HG03432 (cell line): ENCODE results near the gene CNPY4.

ENCODE experiments used
- ATAC-seq: cut with Tn5 transposase; IDR thresholded peaks from one replicate; pipeline ENCODE4 v1.9.1; 2021; ENCODE audit warnings: mild to moderate bottlenecking, moderate library complexity; ENCODE audit not compliant: unreplicated experiment

The CNPY4 gene, protein sequence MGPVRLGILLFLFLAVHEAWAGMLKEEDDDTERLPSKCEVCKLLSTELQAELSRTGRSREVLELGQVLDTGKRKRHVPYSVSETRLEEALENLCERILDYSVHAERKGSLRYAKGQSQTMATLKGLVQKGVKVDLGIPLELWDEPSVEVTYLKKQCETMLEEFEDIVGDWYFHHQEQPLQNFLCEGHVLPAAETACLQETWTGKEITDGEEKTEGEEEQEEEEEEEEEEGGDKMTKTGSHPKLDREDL

DNA sequence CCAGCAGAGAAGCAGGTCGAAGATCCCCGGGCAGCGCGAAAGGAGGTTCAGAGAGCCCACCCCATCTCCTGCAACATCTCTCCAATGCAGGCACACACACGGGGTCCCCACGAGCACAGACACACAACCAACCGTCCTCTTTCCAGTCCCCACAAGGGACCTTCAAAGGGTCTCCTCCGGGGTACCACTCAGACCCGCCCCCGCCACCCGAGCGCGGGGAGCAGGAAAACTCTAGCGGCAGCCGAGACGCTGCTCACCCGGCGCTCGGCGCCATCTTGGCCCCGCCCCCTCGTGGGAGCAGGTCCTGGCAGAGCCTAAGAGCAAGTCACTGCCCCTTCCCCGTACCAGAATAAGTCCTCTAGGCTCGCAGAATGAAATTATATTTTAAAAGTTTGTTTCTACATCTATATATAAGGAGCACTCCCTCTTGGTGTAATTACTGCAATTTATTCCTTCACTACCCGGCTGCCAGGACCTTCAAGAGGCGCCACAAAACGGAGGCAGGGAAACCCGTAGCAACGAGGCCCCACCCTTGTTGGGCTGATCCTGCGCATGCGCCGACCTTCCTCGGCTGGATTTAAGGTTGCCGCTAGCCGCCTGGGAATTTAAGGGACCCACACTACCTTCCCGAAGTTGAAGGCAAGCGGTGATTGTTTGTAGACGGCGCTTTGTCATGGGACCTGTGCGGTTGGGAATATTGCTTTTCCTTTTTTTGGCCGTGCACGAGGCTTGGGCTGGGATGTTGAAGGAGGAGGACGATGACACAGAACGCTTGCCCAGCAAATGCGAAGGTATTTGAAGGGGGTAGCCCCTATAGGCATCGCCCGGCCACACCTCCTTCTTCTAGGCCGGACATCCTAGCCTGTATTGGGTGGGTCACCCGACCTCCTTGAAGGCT, at the start of gene CNPY4, which contains the start of gene TAF6:
Gene CNPY4, plus strand, starts transcription at position 563 of the 898 bp plus-strand sequence. Its CDS starts 111 bp downstream, at position 674.
Gene TAF6, minus strand, starts transcription at position 287 of the 898 bp plus-strand sequence. CDS start 5,149 bp downstream, outside the sequence.
- peak; percentile 74 for ATAC-seq

DNA sequence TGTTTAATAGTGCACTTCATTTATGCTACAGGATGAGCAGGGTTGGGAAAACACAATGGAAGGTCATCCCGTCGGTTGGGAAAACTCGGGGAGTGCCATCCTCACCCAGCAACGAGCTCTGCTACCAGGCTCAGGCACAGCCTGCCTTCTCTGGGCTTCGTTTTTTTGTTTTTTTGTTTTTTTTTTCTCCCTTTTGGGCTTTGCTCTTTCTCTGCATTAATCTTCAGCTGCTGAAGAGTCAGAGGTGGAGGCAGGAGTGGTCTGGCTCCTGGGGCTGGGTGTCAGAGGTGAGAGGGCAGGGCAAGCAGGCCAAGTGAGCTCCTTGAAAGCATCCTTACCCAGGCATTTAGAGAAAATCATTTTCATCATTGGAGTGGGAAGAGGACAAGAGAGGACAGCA, 49.4 kb upstream of the CNPY4 start:
- ATAC-seq = no peak

DNA sequence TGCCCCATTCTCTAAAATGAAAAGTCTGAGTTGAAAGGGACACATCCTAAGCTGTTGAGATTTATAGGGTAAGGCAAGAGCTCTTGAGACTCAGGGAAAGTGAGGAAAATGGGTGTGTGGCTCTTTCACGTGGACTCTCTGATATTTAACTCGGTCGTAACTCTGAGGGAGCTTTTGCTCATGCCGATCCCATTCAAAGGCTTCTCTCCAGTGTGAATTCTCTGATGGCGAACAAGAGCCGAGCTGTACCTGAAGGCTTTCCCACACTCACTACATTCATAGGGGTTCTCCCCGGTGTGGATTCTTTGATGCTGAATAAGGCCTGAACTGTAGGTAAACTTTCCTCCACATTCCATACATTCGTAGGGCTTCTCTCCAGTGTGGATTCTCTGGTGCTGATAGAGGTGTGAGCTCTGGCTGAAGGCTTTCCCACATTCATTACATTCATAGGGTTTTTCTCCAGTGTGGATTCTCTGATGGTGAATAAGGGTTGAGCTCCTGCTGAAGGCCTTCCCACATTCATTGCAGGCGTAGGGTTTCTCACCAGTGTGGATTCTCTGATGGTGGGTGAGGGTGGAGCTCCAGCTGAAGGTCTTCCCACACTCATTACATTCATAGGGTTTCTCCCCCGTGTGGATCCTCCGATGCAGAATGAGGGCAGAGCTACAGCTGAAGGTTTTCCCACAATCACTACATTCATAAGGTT, 48.3 kb upstream of the CNPY4 start:
- no peak for ATAC-seq

DNA sequence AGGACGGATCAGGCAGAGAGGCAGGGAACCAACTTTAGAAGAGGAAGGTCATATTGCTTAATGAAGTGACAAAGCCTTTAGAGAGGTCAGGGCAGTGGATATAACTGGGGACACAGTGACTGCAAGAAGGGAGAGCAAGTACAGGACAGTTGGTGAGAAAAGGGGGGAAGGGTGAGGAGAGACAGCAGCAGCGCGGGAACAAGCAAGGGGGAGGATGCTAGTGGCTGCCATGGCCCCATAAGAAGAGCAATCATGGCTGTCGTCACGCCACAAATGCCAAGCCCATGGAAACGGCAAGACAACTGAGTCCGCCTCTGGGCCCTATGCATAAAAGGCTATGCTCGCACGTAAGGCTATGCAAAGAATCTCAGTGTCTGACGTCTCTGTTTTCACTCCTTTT, 47.0 kb upstream of the CNPY4 start:
- no peak for ATAC-seq

DNA sequence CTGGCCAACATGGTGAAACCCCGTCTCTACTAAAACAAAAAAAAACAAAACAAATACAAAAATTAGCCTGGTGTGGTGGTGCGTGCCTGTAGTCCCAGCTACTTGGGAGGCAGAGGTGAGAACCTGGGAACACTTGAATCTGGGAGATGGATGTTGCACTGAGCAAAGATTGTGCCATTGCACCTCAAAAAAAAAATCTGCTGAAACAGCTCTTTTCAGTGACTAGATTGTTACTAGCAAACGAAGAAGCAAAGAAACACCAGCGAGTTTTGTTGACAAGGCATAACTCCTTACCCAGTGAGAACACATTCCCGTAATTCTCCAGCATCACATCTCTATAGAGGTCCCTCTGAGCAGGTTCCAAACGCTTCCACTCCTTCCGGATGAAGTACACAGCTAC, 44.6 kb upstream of the CNPY4 start:
- no peak for ATAC-seq

DNA sequence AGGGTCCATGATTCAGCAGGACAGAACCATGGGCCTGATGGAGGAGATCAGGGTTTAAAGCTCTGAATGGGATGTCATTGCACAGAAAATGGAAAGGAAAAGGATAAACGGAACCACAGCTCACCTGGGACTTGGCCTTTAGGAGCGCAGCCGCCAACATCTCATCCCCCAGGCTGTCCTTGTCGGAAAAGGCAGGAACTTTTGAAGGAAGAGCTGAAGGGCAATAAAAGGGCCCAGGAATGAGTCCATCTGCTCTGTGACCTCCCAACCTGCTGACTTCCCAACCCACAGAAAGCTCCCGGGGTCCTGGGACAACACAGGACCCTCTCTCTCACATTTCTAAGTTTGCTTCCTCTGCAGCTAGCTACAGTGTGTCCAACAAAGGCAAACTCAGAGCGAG, 44.0 kb upstream of the CNPY4 start:
- ATAC-seq = no peak

DNA sequence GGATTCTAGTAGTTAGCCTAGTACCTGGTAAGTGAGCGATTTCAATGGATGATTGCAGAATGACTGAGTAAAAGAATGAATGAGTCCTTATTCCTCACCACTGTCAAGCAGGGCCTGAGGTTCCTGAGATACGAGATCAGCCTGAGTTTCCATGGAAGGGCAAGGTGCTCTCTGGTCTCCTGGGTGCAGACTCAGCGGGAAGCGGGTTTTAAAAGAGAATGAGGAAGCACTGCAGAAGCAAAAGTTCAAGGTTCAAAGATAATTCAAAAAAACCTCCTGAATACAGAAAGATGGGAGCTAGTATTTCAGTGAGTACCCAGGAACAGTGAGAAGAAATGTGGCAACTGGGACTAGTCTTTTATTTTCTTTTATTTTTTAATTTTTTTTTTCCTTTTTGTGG, 42.2 kb upstream of the CNPY4 start:
- ATAC-seq = no peak

DNA sequence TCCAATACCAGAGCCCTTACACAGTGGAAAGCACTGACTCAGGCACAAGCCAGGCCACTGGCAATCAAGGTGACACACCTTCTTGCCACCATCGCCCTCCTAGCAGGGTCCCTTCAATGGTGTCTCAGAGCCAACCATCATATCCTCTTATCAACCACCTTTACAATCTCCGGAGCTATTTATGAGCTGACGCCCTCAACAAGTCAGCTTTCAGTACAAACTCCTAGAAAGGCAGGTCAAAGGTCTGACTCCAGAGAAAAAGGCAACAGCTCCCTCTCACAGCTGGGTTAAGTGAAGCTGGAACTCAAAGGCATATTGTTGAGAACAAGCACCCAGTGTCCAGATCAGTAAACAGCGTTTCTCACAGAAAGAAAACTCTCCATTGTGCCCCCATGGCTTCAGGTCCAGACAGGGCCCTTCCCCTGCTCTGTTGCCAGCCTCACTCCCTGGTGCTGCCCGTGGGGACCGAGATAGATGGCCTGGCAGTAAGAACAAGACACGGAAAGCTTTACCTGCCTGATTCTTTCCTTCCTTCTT, 40.3 kb upstream of the CNPY4 start:
- no peak for ATAC-seq

DNA sequence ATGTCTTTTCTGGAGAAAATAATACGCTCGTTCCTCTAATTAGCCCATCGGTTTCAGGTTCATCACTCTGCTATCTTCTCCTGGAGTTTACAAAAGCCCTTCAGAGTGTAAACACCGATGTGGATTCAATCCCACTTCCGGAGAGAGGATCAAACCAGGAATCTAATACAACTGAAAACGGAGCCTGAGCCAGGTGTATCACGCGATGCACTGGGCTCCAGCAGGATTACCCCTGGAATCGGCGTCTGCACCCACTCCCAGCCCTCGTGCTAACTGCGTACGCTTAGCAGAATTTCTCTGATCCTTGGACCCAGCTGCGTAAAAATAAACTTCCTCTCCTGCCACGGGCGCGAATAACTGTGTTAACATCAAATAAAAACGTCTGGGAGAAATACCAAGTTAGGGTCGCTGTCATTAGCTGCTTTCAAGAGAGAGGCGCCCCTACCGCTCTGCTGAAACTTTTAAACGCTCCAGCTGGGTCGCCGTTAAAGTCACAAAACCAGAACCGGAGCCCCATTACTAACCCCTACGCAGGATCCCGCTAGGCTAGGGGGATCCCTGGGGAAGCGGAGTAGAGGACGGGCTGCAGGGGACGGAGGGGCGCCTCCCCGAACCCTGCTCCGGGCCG, 38.4 kb upstream of the CNPY4 start:
- no peak for ATAC-seq

DNA sequence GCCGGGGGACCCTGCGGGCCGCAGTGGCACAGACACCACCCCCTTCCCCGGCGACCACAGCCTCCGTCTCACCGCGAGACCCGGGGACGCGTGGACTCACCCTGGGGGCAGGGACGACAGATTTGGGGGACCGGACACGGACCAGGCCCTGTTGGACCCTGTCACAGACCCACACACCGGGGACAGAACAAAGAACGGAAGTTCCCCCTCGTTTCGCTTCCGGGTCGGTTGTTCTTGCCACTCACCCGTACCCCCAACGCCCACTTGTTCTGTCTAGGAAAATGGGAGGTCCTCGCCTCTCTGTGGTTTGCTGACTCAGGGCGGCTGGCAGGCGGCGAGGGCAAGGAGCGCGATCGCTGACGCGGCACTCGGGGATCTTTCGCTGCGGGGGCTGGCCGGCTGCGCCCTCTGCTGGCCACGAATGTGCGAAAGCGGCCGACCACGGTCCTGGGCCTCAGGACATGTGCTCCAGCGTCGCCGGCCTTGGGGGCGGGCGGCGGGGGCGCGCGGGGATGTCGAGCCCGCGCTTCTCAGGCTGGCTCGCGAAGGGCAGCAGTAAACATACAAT, 37.8 kb upstream of the CNPY4 start, which contains the start of gene ZNF3:
Gene ZNF3, minus strand, starts transcription at position 189 of the 568 bp plus-strand sequence. CDS start 4,366 bp downstream, outside the sequence.
- ATAC-seq = peak; percentile 83

DNA sequence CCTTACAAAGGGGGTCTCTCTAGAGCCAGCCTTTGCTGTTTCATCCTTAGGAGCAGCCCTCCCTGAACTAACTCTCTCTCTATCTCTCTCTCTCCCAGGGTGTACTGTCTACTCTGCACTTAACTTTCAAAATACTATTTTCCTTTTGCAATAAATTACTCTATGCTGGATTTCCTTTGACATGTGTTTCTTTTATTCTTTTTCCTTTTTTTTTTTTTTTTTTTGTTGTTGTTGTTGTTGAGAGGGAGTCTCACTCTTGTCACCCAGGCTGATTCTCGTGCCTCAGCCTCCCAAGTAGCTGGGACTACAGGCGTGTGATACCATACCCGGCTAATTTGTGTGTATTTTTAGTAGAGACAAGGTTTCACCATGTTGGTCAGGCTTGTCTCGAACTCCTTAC, 36.5 kb upstream of the CNPY4 start:
- ATAC-seq = no peak

DNA sequence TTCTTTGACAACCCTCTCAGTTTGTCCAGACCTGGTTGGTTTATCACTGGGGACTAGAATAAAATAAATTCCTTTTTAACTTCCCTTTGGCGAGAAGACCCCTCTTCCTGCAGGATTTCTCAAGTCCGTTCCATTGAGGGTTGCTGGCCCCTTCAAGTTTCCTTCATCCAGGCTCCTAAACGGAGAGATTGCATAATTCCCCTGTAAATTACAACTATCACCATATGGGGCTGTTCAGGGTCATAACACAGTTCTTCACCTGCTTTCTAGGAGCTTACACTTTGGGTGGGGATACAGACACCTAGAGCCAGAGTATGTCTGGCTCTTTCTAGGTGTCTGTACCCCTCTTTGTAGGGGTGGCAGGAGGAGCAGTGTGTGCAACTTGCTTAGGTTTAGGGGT, 33.9 kb upstream of the CNPY4 start:
- no peak for ATAC-seq

DNA sequence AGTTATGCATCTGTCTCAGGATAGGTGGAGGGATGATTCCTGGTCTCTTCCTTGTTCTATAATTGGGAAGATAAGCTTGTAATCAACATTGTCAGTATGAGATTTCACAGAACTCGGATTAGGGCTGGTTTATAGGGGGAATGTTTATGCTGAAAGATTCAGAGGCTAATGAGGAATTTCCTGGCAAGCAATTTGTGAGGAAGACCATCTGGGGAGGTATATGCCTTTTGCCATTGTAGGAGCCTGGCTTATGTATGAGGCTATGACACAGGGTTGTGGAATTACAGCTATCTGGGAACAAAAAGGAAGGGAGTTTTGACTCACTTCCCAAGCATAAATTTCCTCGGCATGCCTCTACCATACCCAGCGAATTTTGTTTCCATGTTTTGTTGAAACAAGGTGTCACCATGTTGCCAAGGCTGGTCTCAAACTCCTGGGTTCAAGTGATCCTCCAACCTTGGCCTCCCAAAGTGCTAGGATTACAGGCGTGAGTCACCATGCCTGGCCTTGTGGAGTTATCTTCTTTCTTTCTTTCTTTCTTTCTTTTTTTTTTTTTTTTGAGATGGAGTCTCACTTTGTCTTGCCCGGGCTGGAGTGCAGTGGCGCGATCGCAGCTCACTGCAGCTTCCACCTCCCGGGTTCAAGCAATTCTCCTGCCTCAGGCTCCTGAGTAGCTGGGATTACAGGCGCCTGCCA, 32.2 kb upstream of the CNPY4 start:
- no peak for ATAC-seq

DNA sequence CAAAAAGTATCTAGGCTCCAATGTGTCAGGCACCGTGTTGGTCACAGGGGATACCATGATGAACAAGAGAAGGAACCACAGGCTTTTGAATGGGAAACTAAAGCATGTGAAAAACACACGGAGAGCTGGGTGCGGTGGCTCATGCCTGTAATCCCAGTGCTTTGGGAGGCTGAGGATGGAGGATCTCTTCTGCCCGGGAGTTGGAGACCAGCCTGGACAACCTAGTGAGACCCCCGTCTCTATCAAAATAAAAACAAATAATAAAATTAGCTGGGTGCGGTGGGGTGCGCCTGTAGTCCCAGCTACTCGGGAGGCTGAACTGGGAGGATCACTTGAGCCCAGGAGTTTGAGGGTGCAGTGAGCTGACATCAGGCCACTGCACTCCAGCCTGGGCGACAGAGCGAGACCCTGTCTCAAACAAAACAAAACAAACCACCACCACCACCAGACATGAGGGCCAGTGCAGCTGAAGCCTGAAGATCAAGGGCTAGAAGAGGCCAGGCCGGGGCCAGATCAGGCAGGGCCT, 31.3 kb upstream of the CNPY4 start:
- peak; percentile 22 for ATAC-seq

DNA sequence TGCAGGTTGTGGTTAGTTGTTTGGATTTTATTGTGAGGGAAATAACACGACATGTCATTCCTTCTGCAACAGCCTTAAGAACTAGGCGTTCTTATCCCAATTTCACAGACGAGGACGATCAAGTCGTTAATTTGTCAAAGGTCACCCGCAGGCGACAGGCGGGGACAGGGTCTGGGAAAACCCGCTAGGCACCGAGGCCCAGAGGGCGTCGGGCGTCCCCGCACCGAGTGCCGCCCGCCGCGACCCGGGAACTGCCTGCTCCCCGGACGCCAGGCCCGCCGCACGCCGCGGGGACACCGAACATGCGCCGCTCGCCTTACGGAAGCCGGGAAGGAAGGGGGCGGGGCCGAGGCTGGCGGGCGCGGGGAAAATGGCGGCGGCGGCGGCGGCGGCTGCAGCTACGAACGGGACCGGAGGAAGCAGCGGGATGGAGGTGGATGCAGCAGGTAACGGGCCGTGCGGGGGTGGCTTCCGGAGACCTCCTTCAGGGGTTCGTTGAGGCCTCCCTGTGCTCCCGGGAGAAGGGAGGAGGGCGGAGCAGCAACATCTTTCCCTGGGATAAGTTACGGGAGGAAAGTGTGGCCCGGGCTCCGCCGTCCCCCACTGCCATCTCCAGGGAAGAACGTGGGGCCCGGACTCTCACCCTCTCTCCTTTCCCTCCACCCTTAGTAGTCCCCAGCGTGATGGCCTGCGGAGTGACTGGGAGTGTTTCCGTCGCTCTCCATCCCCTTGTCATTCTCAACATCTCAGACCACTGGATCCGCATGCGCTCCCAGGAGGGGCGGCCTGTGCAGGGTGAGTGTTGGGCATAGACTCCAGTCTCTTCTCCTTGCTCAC, 30.6 kb upstream of the CNPY4 start, which contains the start of gene COPS6:
Gene COPS6, plus strand, starts transcription at position 349 of the 837 bp plus-strand sequence. Its CDS starts 22 bp downstream, at position 371.
- ATAC-seq = peak; percentile 70

DNA sequence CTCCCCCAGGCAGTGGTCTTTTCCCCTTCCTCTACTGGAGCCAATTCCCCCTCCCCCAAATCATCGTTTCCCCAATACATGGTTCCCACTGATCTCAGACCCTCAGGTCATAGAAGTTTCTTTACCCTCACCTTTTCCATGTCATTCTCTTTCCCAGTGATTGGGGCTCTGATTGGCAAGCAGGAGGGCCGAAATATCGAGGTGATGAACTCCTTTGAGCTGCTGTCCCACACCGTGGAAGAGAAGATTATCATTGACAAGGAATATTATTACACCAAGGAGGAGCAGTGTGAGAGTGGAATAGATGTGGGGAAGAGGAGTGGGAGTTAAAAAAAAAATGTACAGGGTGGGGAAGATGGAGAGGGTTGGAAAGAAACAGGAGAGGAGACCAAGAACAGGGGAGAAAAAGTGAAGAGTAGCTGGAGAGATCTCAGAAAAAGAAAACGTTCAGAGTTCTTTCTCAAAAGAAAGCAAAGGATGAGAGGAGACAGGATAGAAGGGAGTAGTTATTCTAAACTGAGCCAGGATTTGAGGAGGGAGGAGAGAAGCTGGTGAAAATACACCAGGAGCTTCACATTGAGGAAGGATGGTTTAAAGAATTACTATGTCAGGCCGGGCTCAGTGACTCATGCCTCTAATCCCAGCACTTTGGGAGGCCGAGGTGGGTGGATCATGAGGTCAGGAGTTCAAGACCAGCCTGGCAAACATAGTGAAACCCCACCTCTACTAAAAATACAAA, 29.8 kb upstream of the CNPY4 start:
- ATAC-seq = no peak

DNA sequence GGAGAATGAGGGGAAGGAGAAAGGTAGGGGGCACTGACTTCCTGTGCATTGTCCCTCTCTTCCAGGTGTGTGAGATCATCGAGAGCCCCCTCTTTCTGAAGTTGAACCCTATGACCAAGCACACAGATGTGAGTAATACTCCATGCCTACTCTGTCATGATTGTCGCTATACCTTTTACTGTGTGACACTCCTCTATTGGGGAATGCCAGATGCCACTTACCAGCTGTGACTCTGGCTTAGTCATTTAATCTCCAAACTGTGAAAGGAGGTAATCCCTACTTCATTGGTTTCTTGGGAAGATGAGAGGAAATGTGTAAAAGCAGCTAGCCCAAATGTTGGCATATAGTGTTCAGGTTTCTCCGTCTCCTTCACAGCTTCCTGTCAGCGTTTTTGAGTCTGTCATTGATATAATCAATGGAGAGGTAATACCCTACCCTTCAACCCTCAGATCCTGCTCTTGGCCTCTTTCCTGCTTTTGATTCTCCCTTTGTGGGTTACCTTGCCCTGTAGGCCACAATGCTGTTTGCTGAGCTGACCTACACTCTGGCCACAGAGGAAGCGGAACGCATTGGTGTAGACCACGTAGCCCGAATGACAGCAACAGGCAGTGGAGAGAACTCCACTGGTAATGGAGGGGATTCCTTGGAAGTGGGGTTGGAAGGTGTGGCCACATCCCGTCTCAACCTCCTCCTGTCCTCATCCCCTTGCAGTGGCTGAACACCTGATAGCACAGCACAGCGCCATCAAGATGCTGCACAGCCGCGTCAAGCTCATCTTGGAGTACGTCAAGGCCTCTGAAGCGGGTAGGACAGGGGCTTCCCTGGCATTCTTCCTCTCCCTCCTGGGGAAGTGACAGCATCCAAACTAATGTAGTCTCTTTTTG, 28.7 kb upstream of the CNPY4 start:
- no peak for ATAC-seq
